HG03378 (cell line): Measurements from ENCODE around the gene PCDHA1.
"Not testable (repeated sequence)": the region's sequence is repeated elsewhere in the genome, so short reads cannot be mapped to it uniquely, and the experiment has no call there.

Experiments
- ATAC-seq: cut with Tn5 transposase; IDR thresholded peaks from one replicate; pipeline ENCODE4 v1.9.1; 2021; ENCODE audit warnings: mild to moderate bottlenecking, moderate library complexity; ENCODE audit not compliant: unreplicated experiment

Gene PCDHA1

GRCh38 chr5:140808241-140808888 lies 22.4 kb downstream of the PCDHA1 start:
- ATAC-seq, result not testable (repeated sequence)

DNA sequence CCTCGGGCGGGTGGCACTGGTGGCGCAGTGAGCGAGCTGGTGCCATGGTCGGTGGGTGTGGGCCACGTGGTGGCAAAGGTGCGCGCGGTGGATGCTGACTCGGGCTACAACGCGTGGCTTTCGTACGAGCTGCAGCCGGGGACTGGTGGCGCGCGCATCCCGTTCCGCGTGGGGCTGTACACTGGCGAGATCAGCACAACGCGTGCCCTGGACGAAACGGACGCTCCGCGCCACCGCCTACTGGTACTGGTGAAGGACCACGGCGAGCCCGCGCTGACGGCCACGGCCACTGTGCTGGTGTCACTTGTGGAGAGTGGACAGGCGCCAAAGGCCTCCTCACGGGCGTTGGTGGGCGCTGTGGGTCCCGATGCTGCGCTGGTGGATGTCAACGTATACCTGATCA lies 22.9 kb downstream of the PCDHA1 start:
- ATAC-seq, result no peak

DNA sequence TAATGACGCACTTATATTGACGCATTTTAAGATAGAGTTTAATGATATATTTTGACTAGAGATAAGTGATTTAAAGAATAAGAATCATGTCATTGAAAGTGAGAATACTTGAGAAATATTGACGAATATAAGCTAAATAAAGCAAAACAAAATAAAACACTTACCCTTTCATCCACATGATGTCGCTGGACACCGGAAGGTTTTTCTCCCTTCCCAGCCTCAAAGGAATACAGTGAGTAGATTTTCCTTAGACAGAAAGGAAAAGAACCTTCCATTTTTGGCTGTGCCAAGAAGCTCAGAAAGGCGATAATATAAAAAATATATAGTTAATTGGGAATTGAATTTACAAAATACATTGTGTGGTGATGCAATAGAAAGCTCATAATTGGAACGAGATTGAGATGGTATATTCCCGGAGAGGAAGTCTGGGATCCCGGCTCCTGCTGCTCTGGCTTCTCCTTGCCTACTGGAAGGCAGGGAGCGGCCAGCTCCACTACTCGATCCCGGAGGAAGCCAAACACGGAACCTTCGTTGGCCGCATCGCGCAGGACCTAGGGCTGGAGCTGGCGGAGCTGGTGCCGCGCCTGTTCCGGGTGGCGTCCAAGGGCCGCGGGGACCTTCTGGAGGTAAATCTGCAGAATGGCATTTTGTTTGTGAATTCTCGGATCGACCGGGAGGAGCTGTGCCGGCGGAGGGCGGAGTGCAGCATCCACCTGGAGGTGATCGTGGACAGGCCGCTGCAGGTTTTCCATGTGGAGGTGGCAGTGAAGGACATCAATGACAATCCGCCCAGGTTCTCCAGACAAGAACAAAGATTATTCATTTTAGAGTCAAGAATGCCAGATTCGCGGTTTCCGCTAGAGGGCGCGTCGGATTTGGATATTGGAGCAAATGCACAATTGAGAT lies 35.7 kb downstream of the PCDHA1 start, which contains the start of gene PCDHA5:
Gene PCDHA5, plus strand, starts transcription at position 239 of the 906 bp plus-strand sequence.
- ATAC-seq, result no peak

GRCh38 chr5:140822281-140822629 lies 36.3 kb downstream of the PCDHA1 start:
- ATAC-seq, result no peak

DNA sequence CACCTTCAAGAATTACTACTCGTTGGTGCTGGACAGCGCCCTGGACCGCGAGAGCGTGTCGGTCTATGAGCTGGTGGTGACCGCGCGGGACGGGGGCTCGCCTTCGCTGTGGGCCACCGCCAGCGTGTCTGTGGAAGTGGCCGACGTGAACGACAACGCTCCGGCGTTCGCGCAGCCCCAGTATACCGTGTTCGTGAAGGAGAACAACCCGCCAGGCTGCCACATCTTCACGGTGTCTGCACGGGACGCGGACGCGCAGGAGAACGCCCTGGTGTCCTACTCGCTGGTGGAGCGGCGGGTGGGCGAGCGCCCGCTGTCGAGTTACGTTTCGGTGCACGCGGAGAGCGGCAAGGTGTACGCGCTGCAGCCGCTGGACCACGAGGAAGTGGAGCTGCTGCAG lies 37.0 kb downstream of the PCDHA1 start:
- ATAC-seq, result not testable (repeated sequence)

- ATAC-seq, result no peak
These were observed 37.5 kb downstream of the PCDHA1 start for GRCh38 chr5:140823475-140823874.

GRCh38 chr5:140827704-140828361 lies 41.9 kb downstream of the PCDHA1 start, which contains the start of gene PCDHA6:
PCDHA6 (plus strand) TSS chr5:140827960; CDS start chr5:140828092, 132 bp downstream.
- no peak for ATAC-seq

DNA sequence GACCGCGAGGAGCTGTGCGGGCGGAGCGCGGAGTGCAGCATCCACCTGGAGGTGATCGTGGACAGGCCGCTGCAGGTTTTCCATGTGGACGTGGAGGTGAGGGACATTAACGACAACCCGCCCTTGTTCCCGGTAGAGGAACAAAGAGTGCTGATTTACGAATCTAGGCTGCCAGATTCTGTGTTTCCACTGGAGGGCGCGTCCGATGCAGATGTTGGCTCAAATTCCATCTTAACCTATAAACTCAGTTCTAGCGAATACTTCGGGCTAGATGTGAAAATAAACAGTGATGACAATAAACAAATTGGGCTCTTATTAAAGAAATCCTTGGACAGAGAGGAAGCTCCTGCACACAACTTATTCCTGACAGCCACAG lies 42.4 kb downstream of the PCDHA1 start:
- ATAC-seq, result no peak

- not testable (repeated sequence) for ATAC-seq
These were observed 43.9 kb downstream of the PCDHA1 start for GRCh38 chr5:140829511-140830501.

DNA sequence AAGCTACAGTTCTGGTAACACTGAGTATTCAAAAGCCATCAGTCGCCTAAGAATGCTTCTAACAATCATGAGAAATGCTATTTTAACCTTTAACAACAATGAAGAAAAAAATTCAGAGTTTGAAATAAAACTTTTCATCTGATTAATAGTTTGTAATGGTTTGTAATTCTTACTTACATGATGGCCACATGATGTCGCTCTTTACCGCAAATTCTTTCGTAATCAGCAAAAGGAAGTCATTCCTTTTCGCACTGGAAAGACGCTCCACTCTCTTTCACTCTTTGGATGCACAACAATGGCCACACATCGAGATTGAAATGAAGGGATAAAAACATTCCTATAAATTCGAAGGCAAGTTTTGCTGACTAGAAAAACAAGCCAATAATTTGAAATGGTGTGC lies 48.1 kb downstream of the PCDHA1 start, which contains the start of gene PCDHA7:
Gene PCDHA7, plus strand, starts transcription at position 277 of the 400 bp plus-strand sequence. Its CDS starts 115 bp downstream, at position 392.
- ATAC-seq, result no peak

DNA sequence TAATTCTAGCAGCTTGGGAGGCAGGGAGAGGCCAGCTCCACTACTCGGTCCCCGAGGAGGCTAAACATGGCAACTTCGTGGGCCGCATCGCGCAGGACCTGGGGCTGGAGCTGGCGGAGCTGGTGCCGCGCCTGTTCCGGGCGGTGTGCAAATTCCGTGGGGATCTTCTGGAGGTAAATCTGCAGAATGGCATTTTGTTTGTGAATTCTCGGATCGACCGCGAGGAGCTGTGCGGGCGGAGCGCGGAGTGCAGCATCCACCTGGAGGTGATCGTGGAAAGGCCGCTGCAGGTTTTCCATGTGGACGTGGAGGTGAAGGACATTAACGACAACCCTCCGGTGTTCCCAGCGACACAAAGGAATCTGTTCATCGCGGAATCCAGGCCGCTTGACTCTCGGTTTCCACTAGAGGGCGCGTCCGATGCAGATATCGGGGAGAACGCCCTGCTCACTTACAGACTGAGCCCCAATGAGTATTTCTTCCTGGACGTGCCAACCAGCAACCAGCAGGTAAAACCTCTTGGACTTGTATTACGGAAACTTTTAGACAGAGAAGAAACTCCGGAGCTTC lies 48.6 kb downstream of the PCDHA1 start:
- ATAC-seq, result not testable (repeated sequence)

GRCh38 chr5:140835622-140836510 lies 49.9 kb downstream of the PCDHA1 start:
- no peak for ATAC-seq

DNA sequence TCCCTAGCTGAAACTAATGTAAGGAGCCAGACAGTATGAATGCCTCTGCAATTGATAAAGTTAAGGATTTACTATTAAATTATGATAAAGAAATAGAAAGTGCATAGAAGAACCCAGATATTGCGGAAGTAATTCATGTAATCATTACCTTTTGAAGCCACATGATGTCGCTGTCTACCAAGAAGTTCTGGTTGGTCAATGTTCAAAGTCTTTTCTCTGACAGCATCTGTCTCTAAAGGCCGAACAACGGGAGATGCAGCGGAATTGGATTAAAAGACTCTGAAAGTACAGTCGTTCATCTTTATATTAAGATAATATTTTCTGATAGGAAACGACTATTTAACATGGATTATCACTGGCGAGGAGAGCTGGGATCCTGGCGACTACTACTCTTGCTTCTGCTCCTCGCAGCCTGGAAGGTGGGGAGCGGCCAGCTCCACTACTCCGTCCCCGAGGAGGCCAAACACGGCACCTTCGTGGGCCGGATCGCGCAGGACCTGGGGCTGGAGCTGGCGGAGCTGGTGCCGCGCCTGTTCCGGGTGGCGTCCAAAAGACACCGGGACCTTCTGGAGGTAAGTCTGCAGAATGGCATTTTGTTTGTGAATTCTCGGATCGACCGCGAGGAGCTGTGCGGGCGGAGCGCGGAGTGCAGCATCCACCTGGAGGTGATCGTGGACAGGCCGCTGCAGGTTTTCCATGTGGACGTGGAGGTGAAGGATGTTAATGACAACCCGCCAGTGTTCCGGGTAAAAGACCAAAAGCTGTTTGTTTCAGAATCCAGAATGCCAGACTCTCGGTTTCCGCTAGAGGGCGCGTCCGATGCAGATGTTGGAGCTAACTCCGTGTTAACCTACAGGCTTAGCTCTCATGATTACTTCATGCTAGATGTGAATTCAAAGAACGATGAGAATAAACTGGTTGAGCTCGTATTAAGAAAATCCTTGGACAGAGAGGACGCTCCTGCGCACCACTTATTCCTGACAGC lies 55.3 kb downstream of the PCDHA1 start, which contains the start of gene PCDHA8:
Gene PCDHA8, plus strand, starts transcription at position 210 of the 985 bp plus-strand sequence. Its CDS starts 135 bp downstream, at position 345.
- no peak for ATAC-seq

- no peak for ATAC-seq
These were observed 57.1 kb downstream of the PCDHA1 start for GRCh38 chr5:140842798-140843733.

GRCh38 chr5:140848139-140849102 lies 62.5 kb downstream of the PCDHA1 start, which contains the start of gene PCDHA9:
PCDHA9 (plus strand) TSS chr5:140848382; CDS start chr5:140848496, 114 bp downstream.
- ATAC-seq, result not testable (repeated sequence)
